ENCODE data around the gene INPP5J. TPM values are rescaled to one million over a fixed set of nuclear protein-coding genes. Genes with fewer than 3 reads are reported as not detected.
"Not testable (repeated sequence)": the region's sequence is repeated elsewhere in the genome, so short reads cannot be mapped to it uniquely, and the experiment has no call there.

The INPP5J gene
- total RNA-seq, 2 experiments from 2014 or later: 0.23 to 0.44 TPM

GRCh38 chr22:31094741-31095140, 28.0 kb upstream of the INPP5J start:
- H3K27ac Mint-ChIP-seq: no peak overlapping the region
- DNase-seq: no peak
- no peaks in the 10 kb centered on the region for H3K4me1 Mint-ChIP-seq
- peaks cover 5% of the 10 kb centered on the region for H3K36me3 Mint-ChIP-seq
- H3K4me3 Mint-ChIP-seq: no peak overlapping the region
- no peaks in the 10 kb centered on the region for H3K27me3 Mint-ChIP-seq
- no peaks in the 10 kb centered on the region for H3K9me3 Mint-ChIP-seq

GRCh38 chr22:31095637-31096249, 27.0 kb upstream of the INPP5J start:
- Mint-ChIP-seq H3K27me3 (no peaks in the 10 kb centered on the region), H3K4me3 (no peak overlapping the region), H3K36me3 (peaks cover 5% of the 10 kb centered on the region), H3K27ac (no peak overlapping the region), H3K4me1 (no peaks in the 10 kb centered on the region), H3K9me3 (no peaks in the 10 kb centered on the region)
- DNase-seq: no peak

- no peak for DNase-seq
- Mint-ChIP-seq H3K9me3 (no peaks in the 10 kb centered on the region), H3K27ac (no peak overlapping the region), H3K27me3 (no peaks in the 10 kb centered on the region), H3K4me1 (no peaks in the 10 kb centered on the region), H3K4me3 (no peak overlapping the region), H3K36me3 (peaks cover 5% of the 10 kb centered on the region)
Observed at GRCh38 chr22:31096657-31097279, 26.0 kb upstream of the INPP5J start.

GRCh38 chr22:31097539-31097938, 25.2 kb upstream of the INPP5J start:
- H3K4me3 Mint-ChIP-seq: not testable (repeated sequence)

GRCh38 chr22:31097941-31098631, 24.7 kb upstream of the INPP5J start:
- Mint-ChIP-seq H3K27me3 (no peaks in the 10 kb centered on the region), H3K4me3 (no peak overlapping the region), H3K27ac (no peak overlapping the region), H3K9me3 (no peaks in the 10 kb centered on the region), H3K36me3 (peaks cover 5% of the 10 kb centered on the region), H3K4me1 (no peaks in the 10 kb centered on the region)
- no peak for DNase-seq

More at GRCh38 chr22:31097539-31097938, 25.2 kb upstream of the INPP5J start:
- not testable (repeated sequence) for DNase-seq, H3K27me3 Mint-ChIP-seq, H3K9me3 Mint-ChIP-seq, H3K27ac Mint-ChIP-seq, H3K4me1 Mint-ChIP-seq, H3K36me3 Mint-ChIP-seq

- no peak for DNase-seq
- no peak overlapping the region for H3K4me3 Mint-ChIP-seq
- no peaks in the 10 kb centered on the region for H3K4me1 Mint-ChIP-seq
- no peak overlapping the region for H3K27ac Mint-ChIP-seq
- peaks cover 5% of the 10 kb centered on the region for H3K36me3 Mint-ChIP-seq
- no peaks in the 10 kb centered on the region for H3K27me3 Mint-ChIP-seq
- no peaks in the 10 kb centered on the region for H3K9me3 Mint-ChIP-seq
Observed at GRCh38 chr22:31098632-31099110, 24.1 kb upstream of the INPP5J start.

GRCh38 chr22:31099386-31099785, 23.4 kb upstream of the INPP5J start:
- no peak for DNase-seq
- Mint-ChIP-seq H3K4me3 (no peak overlapping the region), H3K4me1 (no peaks in the 10 kb centered on the region), H3K9me3 (no peaks in the 10 kb centered on the region), H3K27ac (no peak overlapping the region), H3K27me3 (no peaks in the 10 kb centered on the region), H3K36me3 (peaks cover 5% of the 10 kb centered on the region)

GRCh38 chr22:31099841-31100761, 22.7 kb upstream of the INPP5J start:
- Mint-ChIP-seq H3K4me3 (no peak overlapping the region), H3K9me3 (no peaks in the 10 kb centered on the region), H3K27me3 (no peaks in the 10 kb centered on the region), H3K36me3 (peaks cover 5% of the 10 kb centered on the region), H3K27ac (no peak overlapping the region), H3K4me1 (no peaks in the 10 kb centered on the region)
- DNase-seq: no peak

GRCh38 chr22:31100762-31101525, 21.8 kb upstream of the INPP5J start:
- H3K4me1 Mint-ChIP-seq: peaks cover under 1% of the 10 kb centered on the region
- no peaks in the 10 kb centered on the region for H3K27me3 Mint-ChIP-seq
- no peak overlapping the region for H3K27ac Mint-ChIP-seq
- H3K9me3 Mint-ChIP-seq: no peaks in the 10 kb centered on the region
- no peak for DNase-seq
- no peak overlapping the region for H3K4me3 Mint-ChIP-seq
- H3K36me3 Mint-ChIP-seq: peaks cover 4% of the 10 kb centered on the region

- H3K27ac Mint-ChIP-seq: no peak overlapping the region
Observed at GRCh38 chr22:31102441-31103081, 20.2 kb upstream of the INPP5J start.

GRCh38 chr22:31103111-31103510, 19.7 kb upstream of the INPP5J start:
- H3K4me3 Mint-ChIP-seq: no peak overlapping the region
- DNase-seq: no peak
- H3K4me1 Mint-ChIP-seq: peaks cover 14% of the 10 kb centered on the region
- H3K27ac Mint-ChIP-seq: no peak overlapping the region
- H3K36me3 Mint-ChIP-seq: peaks cover 2% of the 10 kb centered on the region
- H3K9me3 Mint-ChIP-seq: no peaks in the 10 kb centered on the region
- H3K27me3 Mint-ChIP-seq: no peaks in the 10 kb centered on the region

More at GRCh38 chr22:31102441-31103081, 20.2 kb upstream of the INPP5J start:
- no peak for DNase-seq
- Mint-ChIP-seq H3K27me3 (no peaks in the 10 kb centered on the region), H3K4me1 (peaks cover 8% of the 10 kb centered on the region), H3K36me3 (peaks cover 2% of the 10 kb centered on the region), H3K4me3 (no peak overlapping the region), H3K9me3 (no peaks in the 10 kb centered on the region)

- no peaks in the 10 kb centered on the region for H3K36me3 Mint-ChIP-seq
- no peaks in the 10 kb centered on the region for H3K9me3 Mint-ChIP-seq
- H3K27me3 Mint-ChIP-seq: no peaks in the 10 kb centered on the region
- peaks cover 15% of the 10 kb centered on the region for H3K4me1 Mint-ChIP-seq
- DNase-seq: no peak
- H3K27ac Mint-ChIP-seq: no peak overlapping the region
- no peak overlapping the region for H3K4me3 Mint-ChIP-seq
Observed at GRCh38 chr22:31103899-31104694, 18.7 kb upstream of the INPP5J start.

GRCh38 chr22:31104869-31105268, 17.9 kb upstream of the INPP5J start:
- Mint-ChIP-seq H3K4me1 (peaks cover 15% of the 10 kb centered on the region), H3K27me3 (no peaks in the 10 kb centered on the region), H3K4me3 (no peak overlapping the region), H3K36me3 (no peaks in the 10 kb centered on the region), H3K9me3 (no peaks in the 10 kb centered on the region), H3K27ac (no peak overlapping the region)
- no peak for DNase-seq
